K562 (cell line): ENCODE results near the gene TPD52L1. TPM values are rescaled to one million over a fixed set of nuclear protein-coding genes. Genes with fewer than 3 reads are reported as not detected.

Source experiments
- BCOR ChIP-seq: fragments of 450-650 bp; IDR thresholded peaks from 2 replicates; pipeline ENCODE4 v1.6.1; 2016
- HNRNPH1 ChIP-seq: fragments of 200-400 bp; formaldehyde crosslinking; optimal IDR thresholded peaks from 2 replicates; pipeline ENCODE3; 2017; ENCODE audit warnings: low read depth, mild to moderate bottlenecking, low read length, moderate library complexity
- IRF1 ChIP-seq: sonication (generic); formaldehyde crosslinking; IDR thresholded peaks from 2 replicates; pipeline ENCODE4 v1.8.0; 2022; ENCODE audit warnings: missing genetic modification reagents, mild to moderate bottlenecking, borderline replicate concordance
- LCOR ChIP-seq: sonication (generic); formaldehyde crosslinking; IDR thresholded peaks from 2 replicates; pipeline ENCODE4 v1.8.0; 2022; ENCODE audit warnings: mild to moderate bottlenecking, missing genetic modification reagents
- MBD2 ChIP-seq: sonication (generic); IDR thresholded peaks from 2 replicates; pipeline ENCODE4 v1.6.1; 2016; ENCODE audit warnings: low read depth, borderline replicate concordance
- NELFE ChIP-seq: IDR thresholded peaks from 2 replicates; pipeline ENCODE4 v1.6.1; 2011; ENCODE audit warnings: mild to moderate bottlenecking; ENCODE audit not compliant: insufficient read depth, insufficient read length
- POLR2H ChIP-seq: IDR thresholded peaks from 2 replicates; pipeline ENCODE4 v1.6.1; 2016; ENCODE audit warnings: missing genetic modification characterization, low read depth, mild to moderate bottlenecking, control low read depth, missing compliant biosample characterization, moderate library complexity
- SPI1 ChIP-seq: IDR thresholded peaks from 2 replicates; pipeline ENCODE4 v1.6.1; 2011; ENCODE audit warnings: low read depth, low read length, control low read depth, borderline replicate concordance
- SRSF9 ChIP-seq: fragments of 200-400 bp; formaldehyde crosslinking; IDR thresholded peaks from 2 replicates; pipeline ENCODE4 v1.6.1; 2017; ENCODE audit warnings: low read depth, low read length, borderline replicate concordance
- THRB ChIP-seq: fragments of 450-650 bp; formaldehyde crosslinking; conservative IDR thresholded peaks from 2 replicates; pipeline ENCODE4 v1.4.0; 2022; ENCODE audit warnings: mild to moderate bottlenecking, missing genetic modification characterization
- ZNF174 ChIP-seq: fragments of 250-450 bp; sonication (Bioruptor Pico); IDR thresholded peaks from 2 replicates; pipeline ENCODE4 v1.4.0; 2020; ENCODE audit warnings: mild to moderate bottlenecking
- ZNF407 ChIP-seq: fragments of 450-650 bp; IDR thresholded peaks from 2 replicates; pipeline ENCODE4 v1.6.1; 2016; ENCODE audit warnings: low read depth
- polyA plus RNA-seq, 8 experiments: library from polyadenylated mRNA; depleted of rRNA in 4 of 8; stranded (reverse) in 5 of 8; unstranded in 3 of 8; fragments of >200 nt; fragmentation: Nextera tagmentation in 2 of 8; fragmentation: Illumina TruSeq in 1 of 8; extraction: Ambion mirVana in 2 of 8; extraction: Trizol in 1 of 8; gene quantifications; 2 replicates each; pipeline versions ENCODE4 v1.2.1 to v1.2.3, GENCODE V29; 2011 to 2014; ENCODE audit warnings: inconsistent platforms in 1 of 8, missing spikeins in 1 of 8
- total RNA-seq, 7 experiments: library from RNA; depleted of rRNA in 6 of 7; stranded (reverse); fragments of >200 nt in 6 of 7; fragmentation: Illumina TruSeq in 2 of 7; extraction: Trizol in 2 of 7; gene quantifications; 2 replicates each; pipeline versions ENCODE4 v1.2.1 to v1.2.3, GENCODE V29; 2011 to 2021; ENCODE audit warnings: low replicate concordance in 1 of 7
- TF ChIP-seq, protein P1 (sequence below): IDR thresholded peaks from 3 replicates; pipeline ENCODE4 v1.6.1; 2011; ENCODE audit warnings: borderline replicate concordance, mild to moderate bottlenecking, moderate library complexity; ENCODE audit not compliant: insufficient read length; ENCODE audit errors: extremely low read depth
- TF ChIP-seq, protein P2 (sequence below): fragments of 250-450 bp; sonication (Bioruptor Pico); IDR thresholded peaks from 2 replicates; pipeline ENCODE4 v1.5.1; 2021; ENCODE audit warnings: mild to moderate bottlenecking

Gene TPD52L1
- total and polyA plus RNA-seq, 9 of the 15 experiments (the other 6 are each of a cell fraction or from before 2014, with no cell fraction given), result 12.9 to 149 (median 75.7) TPM

DNA sequence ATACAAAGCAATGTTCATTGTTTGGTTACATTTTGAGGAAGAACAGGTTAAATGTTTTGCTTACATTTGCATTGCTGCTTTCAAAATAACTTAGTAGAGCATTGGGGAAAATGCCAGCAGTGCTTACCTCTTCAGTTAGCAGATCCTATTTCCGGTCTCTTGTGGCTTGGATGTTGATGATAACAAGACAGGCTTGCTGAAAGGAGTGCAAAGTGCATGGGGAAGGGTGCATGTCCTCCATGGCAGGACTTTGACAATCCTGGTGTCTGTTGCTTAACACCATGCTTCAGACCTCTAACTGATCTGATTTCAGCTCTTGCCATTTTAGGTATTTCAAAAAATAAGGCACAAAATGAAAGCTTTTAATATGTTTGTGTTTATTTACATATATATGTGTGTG lies 21.1 kb downstream of the TPD52L1 start (continued):
- TF ChIP-seq ZNF174 (CRISPR knock-in tag), result no peak
- TF ChIP-seq IRF1 (CRISPR knock-in tag), result no peak
- TF ChIP-seq THRB (CRISPR knock-in tag), result no peak
- TF ChIP-seq POLR2H, result no peak
- TF ChIP-seq, protein P1, sequence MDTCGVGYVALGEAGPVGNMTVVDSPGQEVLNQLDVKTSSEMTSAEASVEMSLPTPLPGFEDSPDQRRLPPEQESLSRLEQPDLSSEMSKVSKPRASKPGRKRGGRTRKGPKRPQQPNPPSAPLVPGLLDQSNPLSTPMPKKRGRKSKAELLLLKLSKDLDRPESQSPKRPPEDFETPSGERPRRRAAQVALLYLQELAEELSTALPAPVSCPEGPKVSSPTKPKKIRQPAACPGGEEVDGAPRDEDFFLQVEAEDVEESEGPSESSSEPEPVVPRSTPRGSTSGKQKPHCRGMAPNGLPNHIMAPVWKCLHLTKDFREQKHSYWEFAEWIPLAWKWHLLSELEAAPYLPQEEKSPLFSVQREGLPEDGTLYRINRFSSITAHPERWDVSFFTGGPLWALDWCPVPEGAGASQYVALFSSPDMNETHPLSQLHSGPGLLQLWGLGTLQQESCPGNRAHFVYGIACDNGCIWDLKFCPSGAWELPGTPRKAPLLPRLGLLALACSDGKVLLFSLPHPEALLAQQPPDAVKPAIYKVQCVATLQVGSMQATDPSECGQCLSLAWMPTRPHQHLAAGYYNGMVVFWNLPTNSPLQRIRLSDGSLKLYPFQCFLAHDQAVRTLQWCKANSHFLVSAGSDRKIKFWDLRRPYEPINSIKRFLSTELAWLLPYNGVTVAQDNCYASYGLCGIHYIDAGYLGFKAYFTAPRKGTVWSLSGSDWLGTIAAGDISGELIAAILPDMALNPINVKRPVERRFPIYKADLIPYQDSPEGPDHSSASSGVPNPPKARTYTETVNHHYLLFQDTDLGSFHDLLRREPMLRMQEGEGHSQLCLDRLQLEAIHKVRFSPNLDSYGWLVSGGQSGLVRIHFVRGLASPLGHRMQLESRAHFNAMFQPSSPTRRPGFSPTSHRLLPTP, result no peak
- TF ChIP-seq SPI1, result no peak
- no peak for TF ChIP-seq ZNF407
- TF ChIP-seq, protein P2, sequence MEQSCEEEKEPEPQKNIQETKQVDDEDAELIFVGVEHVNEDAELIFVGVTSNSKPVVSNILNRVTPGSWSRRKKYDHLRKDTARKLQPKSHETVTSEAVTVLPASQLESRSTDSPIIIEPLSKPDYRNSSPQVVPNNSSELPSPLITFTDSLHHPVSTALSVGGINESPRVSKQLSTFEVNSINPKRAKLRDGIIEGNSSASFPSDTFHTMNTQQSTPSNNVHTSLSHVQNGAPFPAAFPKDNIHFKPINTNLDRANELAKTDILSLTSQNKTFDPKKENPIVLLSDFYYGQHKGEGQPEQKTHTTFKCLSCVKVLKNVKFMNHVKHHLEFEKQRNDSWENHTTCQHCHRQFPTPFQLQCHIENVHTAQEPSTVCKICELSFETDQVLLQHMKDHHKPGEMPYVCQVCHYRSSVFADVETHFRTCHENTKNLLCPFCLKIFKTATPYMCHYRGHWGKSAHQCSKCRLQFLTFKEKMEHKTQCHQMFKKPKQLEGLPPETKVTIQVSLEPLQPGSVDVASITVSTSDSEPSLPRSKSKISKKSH (CRISPR knock-in tag), result no peak
- TF ChIP-seq HNRNPH1, result no peak
- no peak for TF ChIP-seq SRSF9
- TF ChIP-seq BCOR, result no peak
- TF ChIP-seq MBD2, result no peak
- no peak for TF ChIP-seq LCOR (CRISPR knock-in tag)
- no peak for TF ChIP-seq NELFE
